Measurements from ENCODE around the gene FIG4.

- TF ChIP-seq CTCF (optimal IDR thresholded peaks at IDR 0.05 in 1 of 3, IDR thresholded peaks at IDR 0.05 in 1 of 3, conservative IDR thresholded peaks at IDR 0.05 in 1 of 3; ENCODE audit: extremely low read depth in 1 of 3, insufficient read depth in 2 of 3, low read length in 3 of 3), result no peak
- TF ChIP-seq EZH2 (IDR thresholded peaks at IDR 0.05; ENCODE audit: low read length), result no peak
These were observed 170.8 kb downstream of the FIG4 start for GRCh38 chr6:109861946-109862345.
